Cardiac fibroblast (primary cell): ENCODE results near the gene LIPC.

Experiments used
- DNase-seq, 2 donors: peaks; one replicate each; pipeline versions ENCODE4 v3.0.0 to v3.0.0-alpha.2; 2010; ENCODE audit warnings: low read depth in 2 of 2
- H3K4me3 ChIP-seq, 2 donors: replicated peaks in 1 of 2; 1 replicate in 1 of 2; 2 replicates in 1 of 2; pipeline ENCODE4 v1.5.1; 2011; ENCODE audit warnings: low read depth in 2 of 2, low read length in 2 of 2, mild to moderate bottlenecking in 2 of 2, moderate library complexity in 1 of 2
- TF ChIP-seq, protein P1 (sequence below): IDR thresholded peaks from one replicate; pipeline ENCODE4 v1.5.1; 2011; ENCODE audit warnings: low read depth, mild to moderate bottlenecking, low read length, inconsistent platforms

The LIPC gene

DNA sequence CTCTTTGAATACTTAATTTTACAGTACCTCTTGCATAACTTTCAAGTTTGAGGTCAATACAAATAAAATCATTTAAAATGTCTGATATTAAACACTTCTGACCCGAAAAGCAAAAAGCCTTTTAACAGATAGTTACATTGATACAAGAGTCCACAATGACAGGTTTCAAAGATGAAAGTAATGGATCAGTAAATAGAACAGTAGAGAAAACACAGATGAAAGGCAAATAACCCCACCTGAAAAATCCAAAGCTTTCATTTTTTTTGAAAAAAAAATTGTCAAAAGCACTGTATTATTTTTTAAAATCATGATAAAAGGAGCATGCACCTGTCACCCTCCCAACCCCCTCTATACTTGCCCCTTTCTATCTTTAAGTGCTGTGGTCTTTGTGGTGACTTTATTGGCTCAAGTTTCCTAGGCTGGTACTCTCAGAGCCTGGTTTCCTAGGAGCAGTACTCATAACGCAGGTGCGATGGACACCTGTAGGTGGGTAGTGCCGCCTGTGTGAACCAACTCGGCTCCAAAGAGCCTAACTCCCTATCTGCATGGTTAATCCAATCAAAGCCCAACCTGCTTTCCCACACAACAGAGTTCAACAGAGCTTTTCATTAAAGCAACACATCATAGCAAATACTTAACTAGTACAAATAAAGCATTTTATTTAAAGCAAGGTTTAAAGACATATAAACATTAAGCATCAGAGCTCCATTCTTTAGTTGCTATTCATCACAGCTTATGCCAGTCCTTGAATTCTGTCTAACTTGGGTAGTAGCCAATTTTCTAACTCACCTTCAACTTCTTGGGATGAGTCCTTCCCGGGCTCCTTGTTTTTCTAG, 32.2 kb downstream of the LIPC start:
- H3K4me3 ChIP-seq: no peak overlapping the region
- TF ChIP-seq, protein P1, sequence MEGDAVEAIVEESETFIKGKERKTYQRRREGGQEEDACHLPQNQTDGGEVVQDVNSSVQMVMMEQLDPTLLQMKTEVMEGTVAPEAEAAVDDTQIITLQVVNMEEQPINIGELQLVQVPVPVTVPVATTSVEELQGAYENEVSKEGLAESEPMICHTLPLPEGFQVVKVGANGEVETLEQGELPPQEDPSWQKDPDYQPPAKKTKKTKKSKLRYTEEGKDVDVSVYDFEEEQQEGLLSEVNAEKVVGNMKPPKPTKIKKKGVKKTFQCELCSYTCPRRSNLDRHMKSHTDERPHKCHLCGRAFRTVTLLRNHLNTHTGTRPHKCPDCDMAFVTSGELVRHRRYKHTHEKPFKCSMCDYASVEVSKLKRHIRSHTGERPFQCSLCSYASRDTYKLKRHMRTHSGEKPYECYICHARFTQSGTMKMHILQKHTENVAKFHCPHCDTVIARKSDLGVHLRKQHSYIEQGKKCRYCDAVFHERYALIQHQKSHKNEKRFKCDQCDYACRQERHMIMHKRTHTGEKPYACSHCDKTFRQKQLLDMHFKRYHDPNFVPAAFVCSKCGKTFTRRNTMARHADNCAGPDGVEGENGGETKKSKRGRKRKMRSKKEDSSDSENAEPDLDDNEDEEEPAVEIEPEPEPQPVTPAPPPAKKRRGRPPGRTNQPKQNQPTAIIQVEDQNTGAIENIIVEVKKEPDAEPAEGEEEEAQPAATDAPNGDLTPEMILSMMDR: no peak

DNA sequence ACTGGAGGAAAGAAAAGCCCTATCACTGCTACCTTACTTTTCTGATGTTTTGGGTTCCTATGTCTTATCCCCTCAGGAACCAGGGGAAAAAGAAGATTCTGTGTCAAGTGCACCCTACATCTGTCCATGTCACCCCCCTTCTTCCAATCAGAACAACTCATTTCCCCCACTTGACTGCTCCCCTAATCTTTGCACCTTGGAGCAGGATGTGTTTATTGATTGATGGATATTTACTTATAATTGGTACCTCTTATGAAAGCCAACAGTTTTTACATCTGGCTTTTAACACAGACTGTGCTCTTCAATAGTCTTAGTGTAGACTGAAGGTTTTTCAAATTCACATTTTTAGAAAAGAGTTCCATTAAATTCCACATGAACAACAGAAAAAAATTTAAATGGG, 33.3 kb downstream of the LIPC start:
- no peak overlapping the region for H3K4me3 ChIP-seq
- no peak for DNase-seq
- TF ChIP-seq, protein P1: no peak

More for the DNA sequence above, 32.2 kb downstream of the LIPC start:
- peak in 1 of 2 donors; percentile 33 for DNase-seq

DNA sequence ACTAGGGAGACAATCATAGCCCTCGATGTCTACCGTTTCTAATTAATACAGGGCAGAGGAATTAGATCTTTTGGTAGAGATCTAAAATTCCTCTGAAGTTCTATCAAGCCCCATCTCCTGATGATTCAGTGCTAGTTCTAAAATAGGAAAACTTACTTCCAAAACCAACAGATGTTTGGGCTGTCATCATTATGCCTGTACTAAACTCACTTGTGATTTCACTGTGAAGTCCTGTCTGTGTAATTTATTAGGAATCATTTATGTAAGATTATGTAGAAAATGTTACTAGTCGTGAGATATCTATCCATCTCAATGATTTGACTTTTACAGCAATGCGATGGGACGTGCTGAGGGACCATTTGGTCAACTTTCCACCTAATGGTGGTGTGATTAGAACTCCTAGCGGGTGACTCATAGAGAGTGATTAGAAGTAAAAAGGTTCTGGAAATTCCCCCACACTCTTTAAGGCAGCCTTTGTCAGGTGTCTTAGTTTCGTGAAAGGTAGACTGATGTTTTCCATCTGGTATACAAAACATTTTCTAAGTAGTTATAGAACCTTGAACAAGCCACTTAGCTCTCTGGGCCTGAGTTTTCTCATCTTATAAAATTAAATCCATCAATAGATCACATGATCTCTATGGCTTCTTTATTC, 34.2 kb downstream of the LIPC start:
- DNase-seq: no peak
- H3K4me3 ChIP-seq: no peak overlapping the region
- TF ChIP-seq, protein P1: no peak

DNA sequence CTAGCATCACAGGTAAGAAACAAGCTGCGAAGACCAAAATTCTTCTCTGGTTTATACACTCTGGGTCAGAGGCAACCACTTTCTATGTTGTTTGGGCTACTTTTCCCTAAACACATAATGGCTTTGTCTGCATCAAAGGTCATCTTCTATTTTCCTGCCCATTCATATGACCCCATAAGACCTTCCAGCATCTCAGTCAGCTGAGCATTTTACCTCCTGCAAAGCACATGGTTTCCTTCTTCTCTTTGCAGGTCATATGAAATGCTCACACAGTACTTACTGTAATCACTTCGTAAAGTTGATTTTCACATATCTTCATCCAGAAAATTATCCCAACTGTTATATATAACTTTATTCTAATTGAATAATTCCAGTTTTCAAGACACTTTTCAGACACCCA, 34.8 kb downstream of the LIPC start:
- TF ChIP-seq, protein P1: no peak
- no peak for DNase-seq
- no peak overlapping the region for H3K4me3 ChIP-seq

DNA sequence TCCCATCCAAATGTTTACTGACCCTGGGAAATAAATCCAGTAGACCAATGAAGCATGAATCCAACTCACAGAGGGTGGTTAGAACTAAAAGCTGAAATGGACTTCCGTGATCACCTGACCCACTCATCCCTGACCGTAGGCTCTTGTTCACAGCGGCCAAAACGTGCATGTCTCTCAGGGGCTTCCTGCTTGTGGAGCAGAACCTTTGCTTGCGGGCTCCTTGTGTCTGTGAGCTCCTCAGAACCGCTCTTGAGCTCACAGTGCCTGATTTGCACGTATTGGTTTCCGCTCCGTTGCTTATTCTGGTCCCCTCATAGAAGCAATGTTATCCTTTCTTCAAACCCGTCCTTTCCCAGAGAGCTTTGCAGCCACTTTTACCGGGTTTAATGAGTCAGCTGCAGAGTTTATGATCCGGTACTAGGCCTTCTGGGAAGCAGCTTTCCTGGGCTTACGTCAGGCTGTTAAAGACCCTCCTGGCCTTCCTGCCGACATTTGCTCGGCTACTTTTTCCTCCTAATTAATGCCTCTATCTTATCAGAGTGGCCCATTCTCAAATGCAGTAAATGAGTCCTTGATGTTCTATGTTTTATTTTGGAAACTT, 35.4 kb downstream of the LIPC start:
- TF ChIP-seq, protein P1: no peak
- H3K4me3 ChIP-seq: no peak overlapping the region
- DNase-seq: no peak

DNA sequence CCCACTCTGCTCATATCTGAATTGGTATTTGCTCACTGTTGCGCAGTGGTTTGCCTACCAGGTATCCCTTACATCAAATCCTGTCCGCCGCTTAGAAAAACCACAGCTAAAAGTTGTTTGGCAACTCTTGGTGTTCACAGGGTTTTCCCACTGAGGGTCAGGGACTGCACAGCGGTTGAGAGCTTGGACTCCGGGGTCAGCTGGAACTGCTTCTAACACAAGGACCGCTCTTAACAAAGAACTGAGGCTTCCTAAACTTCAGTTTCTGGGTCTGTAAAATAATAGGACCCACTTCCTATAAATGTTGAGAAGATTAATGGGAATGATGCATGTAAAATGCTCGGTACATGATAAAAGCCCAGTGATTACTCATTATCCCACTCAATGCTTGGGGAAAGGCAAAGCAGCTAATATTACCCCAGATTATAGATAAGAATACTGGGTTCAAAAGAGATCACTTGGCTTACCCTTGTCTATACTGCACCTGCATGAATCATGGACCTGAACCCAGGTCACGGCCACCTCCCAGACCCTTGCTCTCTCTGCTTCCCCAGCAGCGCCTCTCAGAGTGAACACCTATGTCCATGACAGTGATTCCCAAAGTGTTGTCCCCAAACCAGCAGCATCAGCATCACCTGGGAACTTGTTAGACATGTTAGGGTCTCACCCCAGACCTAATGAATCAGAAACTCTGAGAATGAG, 36.1 kb downstream of the LIPC start:
- H3K4me3 ChIP-seq: no peak overlapping the region
- no peak for DNase-seq
- TF ChIP-seq, protein P1: no peak
